Frontal cortex (tissue), 4 donors: ENCODE results near the gene TRIM17. TPM values are rescaled to one million over a fixed set of nuclear protein-coding genes. Genes with fewer than 3 reads are reported as not detected.

ENCODE experiments used
- DNase-seq, 2 donors: peaks; one replicate each; pipeline ENCODE4 v3.0.0; 2012; ENCODE audit warnings: low spot score in 2 of 2
- FAIRE-seq: peaks from 2 replicates; lab custom pipeline; 2012; peaks lifted over from hg19 to GRCh38; lab: Jason Lieb, UNC
- total RNA-seq: library from RNA; depleted of rRNA; stranded (reverse); fragments of >200 nt; gene quantifications from one replicate; pipeline ENCODE4 v1.2.3, GENCODE V29; 2014
- donor health status: control.
- donor health status: control.
- donor health status: control.

TRIM17 gene
- total RNA-seq, 1 donor from 2014 or later, result 1.6 TPM

DNA sequence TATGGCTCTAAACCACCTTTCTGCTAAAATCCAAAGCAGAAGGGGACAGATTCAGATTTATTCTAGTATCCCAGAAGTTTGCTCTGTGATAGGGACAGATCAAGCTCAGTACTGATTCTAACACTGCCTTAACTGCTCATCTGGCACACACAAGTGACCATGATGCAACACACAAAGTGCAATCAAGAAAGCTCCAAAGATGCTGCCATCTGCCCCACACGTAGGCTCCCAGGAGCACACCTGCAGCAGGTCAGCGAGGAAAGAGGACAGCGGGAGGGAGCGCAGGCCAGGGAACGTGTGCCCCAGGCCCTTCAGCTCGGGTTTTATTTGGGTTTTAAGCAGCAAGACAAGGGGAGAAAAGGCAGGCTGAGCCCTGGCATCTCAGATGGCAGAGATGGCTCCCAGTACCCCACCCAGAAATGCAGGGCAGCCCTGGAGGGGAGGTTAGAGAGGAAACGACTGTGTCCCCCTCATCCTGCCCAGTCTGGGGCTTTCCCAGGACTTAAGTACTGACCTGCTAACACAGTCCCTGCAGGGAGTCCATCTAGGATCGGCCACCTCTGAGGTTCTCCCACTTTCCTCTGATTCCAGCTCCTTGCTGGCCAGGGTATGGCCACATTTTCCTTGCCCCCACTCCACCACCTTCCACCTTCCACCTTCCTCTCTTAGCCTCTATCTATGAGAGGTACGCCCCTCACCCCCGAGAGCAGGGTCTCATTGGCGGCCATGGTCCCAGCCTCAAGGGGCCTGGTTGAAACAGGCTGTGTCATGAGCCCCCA is 11.3 kb downstream of the TRIM17 start:
- FAIRE-seq, result no peak
- no peak for DNase-seq

DNA sequence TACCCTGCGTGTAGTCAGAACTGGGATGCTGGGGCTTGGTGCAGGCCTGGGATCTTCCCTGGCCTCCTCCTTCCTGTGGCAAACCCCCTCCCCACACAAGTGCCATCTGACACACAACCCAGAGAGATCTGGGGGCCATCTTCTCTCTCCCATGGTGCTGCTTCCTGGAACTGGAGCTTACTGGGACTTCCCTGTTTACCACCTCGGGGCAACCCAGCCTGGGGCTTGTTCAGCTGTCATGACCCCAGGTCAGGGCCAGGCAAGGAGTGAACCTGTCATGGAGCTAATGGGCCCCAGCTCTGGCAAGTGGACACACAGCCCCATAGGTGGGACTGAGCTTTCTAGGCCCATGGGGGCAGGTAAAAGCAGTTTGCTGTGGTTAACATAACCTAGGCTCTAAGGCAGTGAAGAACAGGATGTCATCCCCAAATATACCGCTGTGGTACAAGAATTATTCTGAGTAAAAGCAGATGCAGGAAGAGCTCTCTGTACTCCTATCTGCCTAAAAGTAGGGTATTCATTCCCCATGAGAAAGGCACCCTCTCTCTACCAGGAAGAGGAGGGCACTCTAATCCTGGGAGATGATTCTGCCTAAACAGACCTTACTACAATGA is 12.4 kb downstream of the TRIM17 start:
- FAIRE-seq, result no peak

DNA sequence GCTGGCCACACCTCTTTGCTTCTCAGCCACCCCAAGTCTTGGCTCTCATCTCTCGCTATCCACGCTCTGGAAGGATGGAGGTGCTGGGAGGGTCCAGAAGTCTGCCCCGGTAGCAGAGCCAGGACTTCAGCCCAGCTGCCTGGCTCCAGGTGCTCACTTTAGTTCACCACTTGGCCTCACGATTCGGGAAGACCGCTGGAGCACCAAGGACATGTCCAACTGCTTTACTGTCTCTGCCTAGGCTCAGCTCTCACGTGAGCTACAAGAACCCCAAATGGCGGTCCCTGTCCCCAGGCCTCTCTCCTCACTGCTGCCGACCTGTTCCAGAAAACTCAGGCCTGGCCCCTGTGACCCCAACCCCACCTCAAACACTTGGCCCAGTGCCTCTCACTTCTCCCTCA is 13.4 kb downstream of the TRIM17 start:
- FAIRE-seq, result no peak
- DNase-seq, result no peak

More for the DNA sequence above, 12.4 kb downstream of the TRIM17 start:
- no peak for DNase-seq

DNA sequence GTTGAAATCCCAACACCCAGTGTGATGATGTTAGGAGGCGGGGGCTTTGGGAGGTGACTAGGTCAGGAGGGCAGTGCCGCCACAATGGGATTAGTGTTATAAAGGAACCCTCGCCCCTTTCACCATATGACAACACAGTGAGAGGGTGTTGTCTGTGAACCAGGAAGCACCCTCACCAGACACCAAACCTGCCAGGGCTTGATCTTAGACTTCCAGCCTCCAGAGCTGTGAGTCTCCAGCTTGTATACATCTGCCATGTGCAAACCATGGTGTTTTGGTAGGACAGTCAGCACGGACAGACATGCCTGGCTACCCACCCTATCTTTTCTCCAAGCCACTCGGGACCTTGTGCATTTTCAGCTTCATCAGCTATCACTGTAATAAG is 14.0 kb downstream of the TRIM17 start:
- DNase-seq, result no peak
- FAIRE-seq, result no peak

DNA sequence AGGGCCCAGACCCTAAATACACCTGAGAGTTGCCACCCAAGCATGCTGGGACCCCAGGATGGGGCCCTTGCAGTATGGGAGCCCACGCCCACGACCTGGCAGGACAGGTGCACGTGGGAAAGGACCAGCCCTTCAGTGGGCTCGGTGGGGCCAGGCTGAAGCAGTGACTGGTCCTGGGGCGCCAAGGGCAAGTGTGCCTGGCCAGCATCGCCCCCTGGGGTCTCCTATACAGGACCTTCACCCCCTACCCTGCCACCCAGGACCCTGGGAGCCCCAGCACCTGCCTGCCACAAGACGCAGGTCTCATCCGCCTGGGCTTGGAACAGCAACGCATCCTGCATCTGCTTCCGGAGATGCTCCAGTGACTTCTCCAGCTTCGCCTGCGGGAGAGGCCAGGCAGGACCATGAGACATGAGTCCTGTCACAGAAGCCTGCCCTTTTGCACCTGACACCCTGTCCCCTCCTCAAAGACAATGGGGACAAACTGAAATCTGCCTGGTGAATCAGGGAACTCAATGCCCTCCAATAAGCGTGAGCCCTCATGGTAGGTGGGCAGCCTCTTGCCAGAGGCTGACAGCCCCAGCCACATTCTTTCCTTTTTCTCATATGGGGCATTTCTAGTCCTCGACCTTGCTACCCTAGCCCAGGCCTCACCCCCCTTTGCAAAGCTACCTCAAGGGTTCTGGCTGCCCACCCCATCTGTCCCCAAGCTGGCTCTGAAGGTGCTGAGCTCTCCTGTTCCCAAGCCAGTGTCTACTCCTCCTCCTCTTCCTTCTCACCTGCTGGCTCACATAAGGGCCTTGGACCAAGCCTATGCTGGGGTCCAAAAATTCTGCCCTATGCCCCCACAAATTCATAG is 14.7 kb downstream of the TRIM17 start:
- DNase-seq, result no peak
- no peak for FAIRE-seq

DNA sequence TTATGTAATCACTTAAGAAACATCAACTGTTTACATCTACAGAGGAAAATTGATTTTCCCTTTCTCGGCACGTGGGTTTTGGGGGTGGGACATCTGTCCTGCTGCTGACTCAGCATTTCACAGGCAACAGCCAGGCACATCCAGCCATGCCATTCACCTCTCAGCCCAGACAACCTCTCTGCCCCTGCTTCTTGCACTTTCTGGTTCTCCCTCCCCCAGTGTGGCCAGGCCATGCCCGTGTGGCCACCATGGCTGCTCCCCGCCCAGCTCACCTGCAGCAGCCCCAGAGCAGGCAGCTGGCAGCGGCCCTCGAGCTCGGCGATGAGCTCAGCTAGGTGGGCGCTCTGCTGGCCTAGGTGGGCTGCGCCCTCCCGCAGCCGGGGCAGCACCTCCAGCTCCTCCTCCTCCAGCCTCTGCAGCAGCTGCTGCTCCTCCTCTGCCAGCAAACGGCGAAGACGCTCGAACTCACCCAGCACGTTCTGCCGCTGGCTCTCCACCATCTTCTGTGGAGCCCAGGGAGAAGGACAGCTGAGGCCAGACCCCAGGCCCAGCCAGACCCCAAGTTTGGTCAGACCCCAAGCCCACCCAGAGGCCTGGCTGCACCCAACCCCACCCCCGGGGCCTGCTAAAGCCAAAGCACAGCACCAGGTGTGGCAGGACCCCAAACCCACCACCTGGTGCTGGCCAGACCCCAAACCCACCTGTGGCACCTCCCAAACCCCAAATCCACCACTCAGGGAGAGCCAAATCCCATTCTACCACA is 15.8 kb downstream of the TRIM17 start:
- FAIRE-seq (no peak), DNase-seq (no peak)

DNA sequence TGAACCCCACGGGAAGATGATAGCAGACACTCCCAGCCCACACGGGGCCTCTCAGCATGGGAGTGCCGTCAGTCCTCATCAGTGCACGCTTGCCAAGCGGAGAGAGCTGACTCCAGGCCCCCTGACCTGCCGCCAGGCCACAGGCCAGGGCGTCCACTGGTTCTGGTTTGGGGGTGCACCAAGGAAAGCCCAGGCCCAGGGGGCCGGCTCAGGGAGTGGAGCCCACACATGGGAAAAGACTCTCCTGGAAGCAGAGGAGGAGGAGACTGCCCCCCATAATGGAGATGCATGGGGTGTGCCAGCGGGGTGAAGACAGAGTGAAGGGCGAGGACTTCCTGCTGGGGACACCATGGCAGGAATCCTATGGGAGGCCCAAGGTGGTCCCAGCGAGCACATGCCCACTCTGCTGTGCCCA is 16.4 kb downstream of the TRIM17 start:
- FAIRE-seq (no peak), DNase-seq (no peak)

DNA sequence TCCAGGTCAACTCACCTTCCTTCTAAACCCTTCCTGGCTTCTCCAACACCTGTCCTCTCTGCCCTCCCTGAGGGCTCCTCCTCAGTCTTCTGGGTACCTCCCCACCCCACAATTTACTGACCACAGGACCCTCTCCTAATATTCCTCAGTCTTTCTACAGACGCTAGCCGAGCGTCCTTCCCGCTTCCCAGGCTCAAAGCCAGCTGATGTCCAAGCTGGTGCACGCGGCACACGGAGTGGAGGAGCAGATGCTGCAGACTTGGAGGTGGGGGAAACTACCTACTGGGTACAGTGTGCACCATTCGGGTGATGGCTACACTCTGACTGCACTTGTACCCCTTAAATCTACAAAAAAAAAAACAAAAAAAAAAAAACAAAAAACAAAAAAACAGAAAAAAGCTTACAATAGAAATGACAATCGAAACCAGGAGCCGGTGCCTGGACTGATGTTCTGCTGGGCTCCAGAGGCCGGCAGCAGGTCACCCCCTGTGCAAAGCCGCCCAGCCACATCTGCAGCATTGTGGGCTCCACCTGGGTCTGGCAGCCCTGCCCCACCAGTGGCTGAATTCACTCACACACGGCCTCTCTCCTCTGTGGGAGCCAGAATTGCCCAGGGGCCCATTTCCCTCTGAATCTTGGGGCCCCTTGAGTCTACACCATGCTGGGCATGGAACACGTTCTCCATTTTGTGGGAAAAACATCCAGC is 17.0 kb downstream of the TRIM17 start:
- FAIRE-seq (no peak), DNase-seq (no peak)

DNA sequence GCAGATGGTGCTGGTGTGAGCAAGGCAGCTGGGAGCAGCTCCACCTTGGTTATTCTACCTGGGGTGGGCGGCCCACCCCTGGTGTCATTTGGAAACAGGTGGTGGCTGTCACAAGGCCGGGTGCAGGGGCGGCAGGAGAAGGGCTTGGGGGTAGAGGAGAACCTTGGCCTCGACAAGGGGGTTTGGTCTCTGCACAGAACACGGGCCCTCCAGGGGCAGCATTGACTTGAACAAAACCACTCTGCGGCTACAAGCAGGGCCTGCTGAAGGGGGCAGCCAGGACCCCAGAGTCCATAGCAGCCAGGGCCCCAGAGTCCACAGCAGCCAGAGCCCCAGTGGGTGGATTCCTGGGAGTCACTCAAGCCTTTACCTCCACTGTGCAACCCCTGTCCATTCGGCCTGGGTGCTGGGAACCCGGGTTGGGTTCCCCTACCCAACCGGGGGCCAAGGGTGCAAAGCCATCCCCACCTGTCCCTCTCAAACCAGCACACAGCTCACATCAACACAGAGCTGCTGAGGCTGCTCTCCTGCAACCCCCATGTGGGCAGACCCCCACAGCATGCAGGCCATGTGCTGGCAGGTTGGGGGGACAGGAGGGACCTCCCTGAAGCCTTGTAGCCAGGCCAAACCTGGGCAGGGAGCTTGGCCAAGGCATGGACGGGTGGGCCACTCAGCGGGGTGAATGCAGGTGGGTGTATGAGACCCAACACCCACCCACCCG is 17.8 kb downstream of the TRIM17 start:
- DNase-seq (no peak), FAIRE-seq (no peak)

DNA sequence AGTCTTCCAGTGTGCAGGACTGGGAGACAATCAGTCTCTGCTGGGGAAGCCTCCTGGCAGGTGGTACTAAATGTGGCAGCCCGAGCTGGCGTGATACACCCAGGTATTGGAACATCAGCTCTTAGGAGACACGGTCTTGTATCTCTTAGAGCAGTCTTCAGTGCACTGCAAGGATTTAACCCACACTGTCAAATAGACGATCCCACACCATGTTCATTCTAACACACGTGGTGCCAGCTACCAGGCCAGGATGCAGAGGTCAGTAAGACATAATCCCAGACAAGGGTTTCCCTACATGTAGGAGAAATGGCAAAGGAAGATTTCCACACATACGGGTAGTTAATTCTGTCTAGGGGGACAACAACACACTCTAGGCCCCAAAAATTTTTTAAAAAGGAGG is 18.7 kb downstream of the TRIM17 start:
- DNase-seq, result no peak
- no peak for FAIRE-seq

DNA sequence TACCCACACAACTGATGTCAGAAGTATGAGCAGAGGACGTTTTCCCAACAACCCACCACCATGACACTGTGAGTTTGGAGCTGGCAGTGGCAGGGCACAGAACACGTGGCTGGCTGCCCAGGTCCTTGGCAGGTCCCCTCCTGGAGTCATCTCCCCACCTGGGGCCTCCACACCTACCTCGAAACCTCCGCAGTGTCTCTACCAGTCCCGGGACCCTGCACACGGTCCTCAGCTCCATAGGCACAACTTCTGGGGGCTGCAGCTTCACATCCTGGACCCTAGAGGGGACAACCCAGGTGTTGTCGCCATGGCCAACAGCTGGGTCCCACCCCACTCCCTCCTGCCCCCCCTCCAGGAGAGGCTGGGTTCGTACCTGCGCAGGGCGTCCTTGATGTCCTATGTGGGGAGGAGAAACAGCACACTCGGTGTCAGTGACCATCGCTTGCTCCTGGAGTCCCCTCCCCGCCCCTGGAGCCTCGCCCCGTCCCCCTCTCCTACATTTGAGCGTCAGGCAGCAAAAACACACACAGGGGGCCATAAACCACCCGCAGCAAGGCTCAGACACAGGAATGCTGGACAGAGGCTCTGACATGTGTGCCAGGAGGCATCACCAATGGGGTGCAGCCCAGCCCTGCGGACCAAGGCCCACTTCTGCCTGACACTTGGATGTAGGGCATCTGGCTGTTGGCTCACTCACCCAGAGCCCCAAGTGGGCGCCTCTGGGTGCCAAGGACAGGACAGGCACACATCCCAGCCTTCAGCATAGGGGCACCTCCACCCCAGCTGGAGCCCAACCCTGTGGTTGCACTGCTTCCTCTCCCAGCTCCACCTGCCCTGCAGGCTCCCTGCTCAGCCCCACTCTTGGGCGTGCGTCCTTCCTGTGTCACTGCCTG is 19.6 kb downstream of the TRIM17 start:
- no peak for DNase-seq
- FAIRE-seq, result no peak

DNA sequence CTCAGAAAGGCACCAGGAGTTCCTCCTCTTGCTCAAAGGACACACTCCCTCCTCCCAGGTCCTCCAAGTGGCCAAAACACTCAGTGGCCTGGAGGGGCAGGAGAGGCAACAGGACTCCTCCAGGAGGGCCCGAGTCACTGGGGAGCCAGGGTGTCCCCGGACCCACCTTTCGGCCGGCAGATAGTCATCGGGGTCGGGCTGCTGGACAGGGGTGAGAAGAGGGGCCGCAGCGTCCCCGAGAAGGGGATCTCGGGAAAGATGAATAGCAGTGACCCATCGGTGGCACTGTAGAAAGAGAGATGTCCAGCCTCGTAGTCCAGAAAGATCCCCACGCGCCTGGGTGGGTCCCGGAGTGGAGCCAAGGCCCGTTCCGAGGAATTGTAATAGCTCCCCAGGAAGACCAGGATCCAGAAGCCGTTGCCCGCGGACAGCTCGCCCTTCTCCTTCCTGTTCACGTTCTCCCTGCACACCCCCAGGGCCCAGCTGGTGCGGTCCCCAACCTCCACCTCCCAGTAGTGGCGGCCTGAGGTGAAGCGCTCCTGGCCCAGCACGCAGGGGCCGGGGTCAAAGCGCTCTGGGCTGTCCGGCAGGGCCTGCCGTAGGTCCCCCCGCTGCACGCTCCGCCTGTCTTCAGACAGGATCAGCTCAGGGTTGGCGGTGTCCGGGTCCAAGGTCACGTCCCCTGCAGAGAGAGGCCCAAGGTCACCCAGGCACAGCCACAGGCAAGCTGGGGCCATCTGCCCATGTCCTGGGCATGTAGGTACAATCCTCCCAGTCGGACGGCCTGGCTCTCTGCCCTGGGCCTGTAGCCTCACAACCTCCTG is 21.9 kb downstream of the TRIM17 start:
- no peak for DNase-seq
- no peak for FAIRE-seq

DNA sequence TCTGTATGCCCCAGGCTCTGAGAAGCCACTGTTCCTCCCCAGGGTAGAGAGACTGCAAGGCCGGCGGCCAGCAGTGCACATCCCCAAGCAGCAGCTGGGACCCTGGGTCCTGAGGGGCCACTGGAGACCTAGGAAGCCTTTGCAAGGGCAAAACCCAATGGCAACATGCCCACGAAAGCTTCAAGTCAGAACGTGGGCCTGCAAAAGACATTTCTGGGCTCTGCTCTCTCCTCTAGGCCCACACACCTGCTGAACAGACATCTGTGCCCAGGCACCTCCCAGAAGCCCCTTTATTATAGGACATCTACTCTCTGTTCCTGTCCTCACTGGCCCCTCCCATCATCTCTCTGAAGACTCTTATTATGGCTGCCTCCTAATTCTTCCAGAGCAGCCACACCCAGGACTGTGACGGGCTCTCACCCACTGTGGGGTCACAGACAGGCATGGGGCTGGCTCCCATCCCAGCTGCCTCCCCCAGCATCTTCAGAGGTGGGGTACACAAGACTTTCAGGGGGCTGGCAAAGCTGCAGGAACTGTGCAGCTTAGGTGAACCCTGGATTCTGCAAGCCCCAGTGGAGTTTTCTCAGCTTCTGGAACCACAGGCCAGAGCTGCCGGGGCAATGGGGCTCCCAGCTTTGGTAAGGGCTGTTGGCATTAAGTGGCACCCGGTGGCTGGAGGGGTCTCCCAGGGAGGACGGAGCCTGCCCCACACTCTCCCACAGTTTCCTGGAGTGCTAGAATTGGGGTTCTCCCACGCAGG is 22.7 kb downstream of the TRIM17 start:
- DNase-seq (no peak), FAIRE-seq (no peak)

DNA sequence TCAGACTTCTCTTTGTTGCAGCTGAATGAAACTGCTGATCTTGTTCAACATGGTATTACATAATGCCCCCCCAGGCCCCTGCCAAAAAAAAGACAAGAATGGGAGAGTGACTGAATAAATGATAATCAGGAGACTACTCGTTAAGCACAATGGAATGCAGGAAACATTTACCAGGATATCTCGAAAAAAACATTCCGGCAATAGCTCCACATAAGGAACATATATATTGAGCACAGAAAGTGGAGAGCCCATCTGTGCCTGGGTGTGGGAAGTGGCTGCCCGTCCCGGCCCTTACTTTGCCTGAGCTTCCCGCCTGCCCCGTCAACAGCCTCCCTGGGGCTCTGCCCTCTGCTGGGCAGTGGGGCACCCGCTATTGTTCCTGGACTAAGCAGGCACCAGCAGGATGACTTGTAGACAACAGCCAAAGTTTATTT is 23.4 kb downstream of the TRIM17 start:
- FAIRE-seq (no peak), DNase-seq (no peak)

DNA sequence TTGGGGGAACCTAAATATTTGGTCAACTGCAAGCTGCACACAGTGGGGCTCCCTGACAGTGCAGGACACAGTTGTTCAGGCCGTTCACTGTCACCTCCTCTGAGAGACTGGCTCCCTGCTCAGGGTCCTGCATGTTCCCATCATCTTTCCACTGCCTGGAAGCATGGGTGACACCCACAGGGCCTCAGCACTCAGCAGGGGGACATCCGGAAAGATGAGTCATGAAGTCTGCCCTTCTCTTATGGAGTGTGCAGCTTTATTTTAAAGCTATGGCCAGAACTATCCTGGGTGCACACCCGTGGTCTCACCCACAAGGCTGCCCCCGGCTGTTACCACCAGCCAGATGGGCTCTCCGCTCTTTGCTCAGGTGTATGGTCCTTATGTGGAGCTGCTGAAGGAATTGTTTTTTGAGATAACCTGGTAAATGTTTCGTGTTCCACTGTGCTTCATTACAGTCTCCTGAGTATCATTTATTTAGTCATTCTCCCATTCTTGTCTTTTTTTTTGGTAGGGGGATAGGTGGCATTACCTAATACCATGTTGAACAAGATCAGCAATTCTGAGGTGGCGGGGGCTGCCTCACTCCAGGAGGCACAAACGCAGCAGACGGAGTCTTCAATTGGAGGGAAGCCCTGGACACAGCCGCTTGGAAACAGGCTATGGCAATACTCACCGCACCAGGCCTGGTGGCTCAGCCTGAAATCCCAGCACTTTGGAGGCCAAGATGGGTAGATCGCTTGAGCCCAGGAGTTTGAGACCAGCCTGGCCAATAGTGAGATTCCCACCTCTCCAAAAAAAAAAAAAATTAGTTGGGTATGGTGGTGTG is 24.3 kb downstream of the TRIM17 start:
- no peak for FAIRE-seq
- no peak for DNase-seq
